ENCODE measurements around the gene PRKD1.
"Not testable (repeated sequence)": the region's sequence is repeated elsewhere in the genome, so short reads cannot be mapped to it uniquely, and the experiment has no call there.

The PRKD1 gene

DNA sequence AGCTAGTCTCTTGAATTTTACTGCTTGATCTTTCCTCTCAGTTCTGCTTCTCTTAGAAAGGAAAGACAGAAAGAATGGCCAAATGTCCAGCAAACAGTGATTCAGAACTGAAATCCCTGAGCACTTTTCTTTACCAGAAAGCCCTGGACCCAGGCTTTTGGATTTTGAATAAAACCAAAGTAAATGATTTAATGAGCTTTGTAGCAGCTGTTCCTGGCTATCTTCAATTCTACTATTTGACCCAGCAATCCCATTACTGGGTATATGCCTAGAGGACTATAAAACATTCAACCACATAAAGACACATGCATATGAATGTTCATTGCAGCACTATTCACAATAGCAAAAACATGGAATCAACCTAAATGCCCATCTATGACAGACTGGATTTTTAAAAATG, 187.2 kb downstream of the PRKD1 start:
- Histone ChIP-seq H3K36me3 (ENCODE audit: control insufficient read depth, insufficient read depth, low read length) (no peaks in the 10 kb centered on the region), H3K4me1 (ENCODE audit: control insufficient read depth, insufficient read depth, low read length, poor library complexity, severe bottlenecking) (no peaks in the 10 kb centered on the region), H3K27me3 (replicated peaks; ENCODE audit: control insufficient read depth, insufficient read depth, low read length, poor library complexity, severe bottlenecking) (no peaks in the 10 kb centered on the region), H3K9me3 (ENCODE audit: control insufficient read depth, low read length) (no peaks in the 10 kb centered on the region), H3K4me3 (ENCODE audit: insufficient read depth, low read depth, low read length, poor library complexity, severe bottlenecking) (no peak overlapping the region), H3K27ac (ENCODE audit: insufficient read depth, low read length, poor library complexity, severe bottlenecking) (no peak overlapping the region)
- DNase-seq = no peak

DNA sequence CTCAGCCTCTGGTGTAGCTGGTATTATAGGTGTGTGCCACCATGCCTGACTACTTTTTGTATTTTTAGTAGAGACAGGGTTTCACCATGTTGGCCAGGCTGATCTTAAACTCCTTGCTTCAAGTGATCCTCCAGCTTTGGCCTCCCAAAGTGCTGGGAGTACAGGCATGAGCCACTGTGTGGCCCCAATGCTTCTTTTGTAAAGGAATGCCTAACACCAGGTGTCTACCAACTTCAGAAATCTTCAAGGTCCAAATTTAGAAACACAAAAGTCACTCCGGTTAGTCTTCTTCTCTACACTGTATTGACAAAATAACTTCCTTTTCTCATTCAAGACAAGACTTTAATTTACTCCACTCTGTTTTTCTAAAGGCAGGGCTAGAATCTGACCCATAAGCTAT, 188.7 kb downstream of the PRKD1 start:
- Histone ChIP-seq H3K4me3 (ENCODE audit: insufficient read depth, low read depth, low read length, poor library complexity, severe bottlenecking) (no peak overlapping the region), H3K27me3 (replicated peaks; ENCODE audit: control insufficient read depth, insufficient read depth, low read length, poor library complexity, severe bottlenecking) (no peaks in the 10 kb centered on the region), H3K9me3 (ENCODE audit: control insufficient read depth, low read length) (no peaks in the 10 kb centered on the region), H3K4me1 (ENCODE audit: control insufficient read depth, insufficient read depth, low read length, poor library complexity, severe bottlenecking) (no peaks in the 10 kb centered on the region), H3K27ac (ENCODE audit: insufficient read depth, low read length, poor library complexity, severe bottlenecking) (no peak overlapping the region), H3K36me3 (ENCODE audit: control insufficient read depth, insufficient read depth, low read length) (no peaks in the 10 kb centered on the region)
- DNase-seq = no peak

DNA sequence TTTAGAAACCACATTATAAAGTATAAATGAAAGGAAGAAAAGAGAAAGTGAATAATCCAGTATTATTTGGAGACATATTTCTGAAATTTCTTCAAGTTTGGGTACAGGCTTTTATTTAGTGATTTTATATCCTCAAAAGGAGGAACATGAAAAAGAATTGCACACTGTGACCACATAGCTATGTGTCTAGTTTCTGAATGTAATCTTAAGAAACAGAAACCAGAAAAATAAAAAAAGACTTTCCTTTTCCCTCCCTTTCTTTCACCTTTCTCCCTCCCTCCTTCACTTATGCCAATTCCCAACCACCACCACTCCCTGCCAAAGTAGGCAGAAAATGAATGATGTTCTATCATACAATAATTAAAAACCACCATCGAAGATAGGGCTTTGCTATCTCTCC, 189.6 kb downstream of the PRKD1 start:
- Histone ChIP-seq H3K27ac (ENCODE audit: insufficient read depth, low read length, poor library complexity, severe bottlenecking) (no peak overlapping the region), H3K4me3 (ENCODE audit: insufficient read depth, low read depth, low read length, poor library complexity, severe bottlenecking) (no peak overlapping the region), H3K27me3 (replicated peaks; ENCODE audit: control insufficient read depth, insufficient read depth, low read length, poor library complexity, severe bottlenecking) (no peaks in the 10 kb centered on the region), H3K4me1 (ENCODE audit: control insufficient read depth, insufficient read depth, low read length, poor library complexity, severe bottlenecking) (no peaks in the 10 kb centered on the region), H3K36me3 (ENCODE audit: control insufficient read depth, insufficient read depth, low read length) (no peaks in the 10 kb centered on the region), H3K9me3 (ENCODE audit: control insufficient read depth, low read length) (no peaks in the 10 kb centered on the region)
- no peak for DNase-seq

DNA sequence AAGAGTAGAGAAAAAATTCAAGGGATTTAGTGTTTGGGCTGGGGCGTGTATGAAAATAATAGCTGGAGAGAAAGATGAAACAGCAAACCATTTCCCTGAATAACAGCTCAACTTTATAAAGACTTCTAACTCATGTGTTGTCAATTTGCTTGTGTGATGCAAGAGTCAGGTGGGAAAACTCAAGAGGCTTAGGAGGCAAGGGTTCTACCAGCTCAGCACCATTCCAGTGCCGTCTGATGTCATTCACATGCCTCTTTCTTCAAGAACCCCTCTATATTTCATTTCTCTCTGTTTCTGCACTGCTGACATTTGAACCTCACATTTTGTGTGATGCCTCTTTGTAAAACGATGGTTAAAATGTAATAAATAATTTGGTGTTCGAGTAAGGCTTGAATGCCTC, 192.2 kb downstream of the PRKD1 start:
- no peaks in the 10 kb centered on the region for H3K36me3 ChIP-seq (ENCODE audit: control insufficient read depth, insufficient read depth, low read length)
- no peaks in the 10 kb centered on the region for H3K27me3 ChIP-seq (replicated peaks; ENCODE audit: control insufficient read depth, insufficient read depth, low read length, poor library complexity, severe bottlenecking)
- H3K9me3 ChIP-seq (ENCODE audit: control insufficient read depth, low read length) = no peaks in the 10 kb centered on the region
- no peak overlapping the region for H3K4me3 ChIP-seq (ENCODE audit: insufficient read depth, low read depth, low read length, poor library complexity, severe bottlenecking)
- no peak overlapping the region for H3K27ac ChIP-seq (ENCODE audit: insufficient read depth, low read length, poor library complexity, severe bottlenecking)
- DNase-seq = no peak
- H3K4me1 ChIP-seq (ENCODE audit: control insufficient read depth, insufficient read depth, low read length, poor library complexity, severe bottlenecking) = no peaks in the 10 kb centered on the region

DNA sequence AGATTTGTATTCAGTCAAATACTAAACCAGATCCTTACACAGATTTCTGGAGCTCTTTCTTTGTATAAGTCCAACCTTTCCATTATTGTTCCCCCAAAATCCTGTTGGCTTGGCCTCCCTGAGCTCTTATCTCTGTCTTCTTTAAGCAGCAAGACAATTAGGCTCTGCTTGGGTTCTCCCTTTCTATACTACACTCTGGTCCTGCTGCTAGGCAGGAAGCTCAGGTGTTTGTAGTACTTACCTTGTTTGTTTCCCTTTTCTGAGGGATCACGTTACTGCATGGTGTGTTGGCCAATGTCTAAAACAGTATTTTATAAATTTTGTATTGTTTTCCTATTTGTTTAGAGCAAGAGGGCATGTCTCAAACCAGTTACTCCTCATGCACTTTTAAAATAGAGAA, 192.9 kb downstream of the PRKD1 start:
- Histone ChIP-seq H3K27me3 (replicated peaks; ENCODE audit: control insufficient read depth, insufficient read depth, low read length, poor library complexity, severe bottlenecking) (no peaks in the 10 kb centered on the region), H3K4me1 (ENCODE audit: control insufficient read depth, insufficient read depth, low read length, poor library complexity, severe bottlenecking) (no peaks in the 10 kb centered on the region), H3K27ac (ENCODE audit: insufficient read depth, low read length, poor library complexity, severe bottlenecking) (no peak overlapping the region), H3K9me3 (ENCODE audit: control insufficient read depth, low read length) (no peaks in the 10 kb centered on the region), H3K36me3 (ENCODE audit: control insufficient read depth, insufficient read depth, low read length) (no peaks in the 10 kb centered on the region), H3K4me3 (ENCODE audit: insufficient read depth, low read depth, low read length, poor library complexity, severe bottlenecking) (no peak overlapping the region)
- DNase-seq = no peak

DNA sequence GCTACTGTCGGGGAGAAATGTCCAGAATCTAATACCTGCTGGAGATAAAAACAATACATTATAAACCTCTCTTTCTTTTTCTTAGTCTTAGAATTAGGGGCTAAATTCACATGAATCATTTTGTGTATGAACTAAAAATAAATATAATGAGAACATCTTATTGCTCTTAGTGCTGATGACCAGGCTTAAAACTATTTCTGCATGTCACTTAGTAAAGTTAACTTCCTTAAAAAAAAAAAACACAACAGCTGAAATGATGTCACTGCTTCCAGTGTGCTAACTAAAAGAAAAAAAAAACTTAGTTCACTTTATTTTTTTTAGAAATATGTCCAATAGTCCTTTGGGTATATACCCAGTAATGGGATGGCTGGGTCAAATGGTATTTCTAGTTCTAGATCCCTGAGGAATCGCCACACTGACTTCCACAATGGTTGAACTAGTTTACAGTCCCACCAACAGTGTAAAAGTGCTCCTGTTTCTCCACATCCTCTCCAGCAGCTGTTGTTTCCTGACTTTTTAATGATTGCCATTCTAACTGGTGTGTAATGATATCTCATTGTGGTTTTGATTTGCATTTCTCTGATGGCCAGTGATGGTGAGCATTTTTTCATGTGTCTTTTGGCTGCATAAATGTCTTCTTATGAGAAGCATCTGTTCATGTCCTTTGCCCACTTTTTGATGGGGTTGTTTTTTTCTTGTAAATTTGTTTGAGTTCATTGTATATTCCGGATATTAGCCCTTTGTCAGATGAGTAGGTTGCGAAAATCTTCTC, 200.9 kb downstream of the PRKD1 start:
- H3K4me1 ChIP-seq (ENCODE audit: control insufficient read depth, insufficient read depth, low read length, poor library complexity, severe bottlenecking); H3K4me3 ChIP-seq (ENCODE audit: insufficient read depth, low read depth, low read length, poor library complexity, severe bottlenecking); DNase-seq; H3K27ac ChIP-seq (ENCODE audit: insufficient read depth, low read length, poor library complexity, severe bottlenecking); H3K36me3 ChIP-seq (ENCODE audit: control insufficient read depth, insufficient read depth, low read length); H3K9me3 ChIP-seq (ENCODE audit: control insufficient read depth, low read length); H3K27me3 ChIP-seq (replicated peaks; ENCODE audit: control insufficient read depth, insufficient read depth, low read length, poor library complexity, severe bottlenecking): not testable (repeated sequence)

DNA sequence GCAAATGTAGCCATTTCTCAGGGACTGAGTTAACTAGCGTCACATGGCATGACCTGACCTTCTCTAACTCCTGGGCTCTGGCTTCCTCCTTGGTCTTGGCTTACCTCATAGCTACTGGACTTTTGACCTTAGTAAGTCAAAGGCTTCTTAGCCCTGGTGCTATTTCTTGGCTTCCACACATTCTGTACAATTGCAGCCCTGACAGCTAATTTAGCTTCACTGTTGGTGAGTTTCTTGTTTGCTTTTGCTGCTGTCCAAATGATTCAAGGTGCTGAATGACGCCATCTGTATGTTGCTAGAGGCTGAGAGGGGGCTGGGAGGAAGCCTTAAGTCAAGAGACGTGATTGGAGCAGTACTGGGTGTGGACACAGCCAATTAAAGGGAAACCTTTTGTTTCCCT, 202.7 kb downstream of the PRKD1 start:
- Histone ChIP-seq H3K9me3 (ENCODE audit: control insufficient read depth, low read length) (no peaks in the 10 kb centered on the region), H3K36me3 (ENCODE audit: control insufficient read depth, insufficient read depth, low read length) (no peaks in the 10 kb centered on the region), H3K4me1 (ENCODE audit: control insufficient read depth, insufficient read depth, low read length, poor library complexity, severe bottlenecking) (no peaks in the 10 kb centered on the region), H3K4me3 (ENCODE audit: insufficient read depth, low read depth, low read length, poor library complexity, severe bottlenecking) (no peak overlapping the region), H3K27me3 (replicated peaks; ENCODE audit: control insufficient read depth, insufficient read depth, low read length, poor library complexity, severe bottlenecking) (no peaks in the 10 kb centered on the region), H3K27ac (ENCODE audit: insufficient read depth, low read length, poor library complexity, severe bottlenecking) (no peak overlapping the region)
- DNase-seq = no peak

DNA sequence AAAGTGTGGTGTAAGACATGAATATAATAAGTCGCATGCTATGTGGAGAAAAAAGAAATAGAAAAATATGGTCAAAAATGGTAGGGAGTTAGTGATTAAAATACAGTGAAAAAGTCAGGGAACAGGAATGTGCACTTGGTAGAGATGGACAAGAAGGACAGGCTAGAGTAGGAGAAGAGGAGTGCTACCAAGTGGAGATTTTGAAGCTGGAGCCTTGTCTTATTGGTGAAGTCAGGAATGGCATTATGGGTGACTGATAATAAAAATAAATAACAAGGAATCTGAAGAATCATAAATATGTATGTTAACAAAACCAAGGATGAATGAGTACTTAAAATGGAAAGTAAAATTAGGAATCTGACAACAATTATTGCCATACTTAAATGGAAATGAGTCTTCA, 204.8 kb downstream of the PRKD1 start:
- Histone ChIP-seq H3K9me3 (ENCODE audit: control insufficient read depth, low read length) (no peaks in the 10 kb centered on the region), H3K4me3 (ENCODE audit: insufficient read depth, low read depth, low read length, poor library complexity, severe bottlenecking) (no peak overlapping the region), H3K4me1 (ENCODE audit: control insufficient read depth, insufficient read depth, low read length, poor library complexity, severe bottlenecking) (no peaks in the 10 kb centered on the region), H3K27me3 (replicated peaks; ENCODE audit: control insufficient read depth, insufficient read depth, low read length, poor library complexity, severe bottlenecking) (no peaks in the 10 kb centered on the region), H3K27ac (ENCODE audit: insufficient read depth, low read length, poor library complexity, severe bottlenecking) (no peak overlapping the region), H3K36me3 (ENCODE audit: control insufficient read depth, insufficient read depth, low read length) (no peaks in the 10 kb centered on the region)
- no peak for DNase-seq

DNA sequence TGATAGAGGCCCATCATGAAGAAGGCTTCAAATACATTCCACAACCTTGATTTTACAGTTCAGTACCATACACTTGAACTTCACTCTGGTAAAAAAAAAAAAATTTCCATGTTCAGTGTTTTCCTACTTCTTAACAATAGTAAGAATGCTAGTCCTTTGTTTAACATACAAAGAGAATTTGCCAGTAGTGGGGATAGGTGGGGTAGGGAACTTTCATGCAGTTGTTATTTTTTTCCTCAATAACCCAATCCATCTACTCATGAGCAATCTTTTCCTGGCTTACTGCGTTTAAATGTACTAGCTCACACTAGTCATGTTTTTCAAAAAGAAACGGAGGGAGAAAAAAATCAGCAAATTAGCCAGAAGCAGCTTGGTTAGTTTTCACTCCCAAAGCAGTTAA, 206.1 kb downstream of the PRKD1 start:
- no peak for DNase-seq
- Histone ChIP-seq H3K27ac (ENCODE audit: insufficient read depth, low read length, poor library complexity, severe bottlenecking) (no peak overlapping the region), H3K4me3 (ENCODE audit: insufficient read depth, low read depth, low read length, poor library complexity, severe bottlenecking) (no peak overlapping the region), H3K36me3 (ENCODE audit: control insufficient read depth, insufficient read depth, low read length) (no peaks in the 10 kb centered on the region), H3K9me3 (ENCODE audit: control insufficient read depth, low read length) (no peaks in the 10 kb centered on the region), H3K27me3 (replicated peaks; ENCODE audit: control insufficient read depth, insufficient read depth, low read length, poor library complexity, severe bottlenecking) (no peaks in the 10 kb centered on the region), H3K4me1 (ENCODE audit: control insufficient read depth, insufficient read depth, low read length, poor library complexity, severe bottlenecking) (no peaks in the 10 kb centered on the region)

DNA sequence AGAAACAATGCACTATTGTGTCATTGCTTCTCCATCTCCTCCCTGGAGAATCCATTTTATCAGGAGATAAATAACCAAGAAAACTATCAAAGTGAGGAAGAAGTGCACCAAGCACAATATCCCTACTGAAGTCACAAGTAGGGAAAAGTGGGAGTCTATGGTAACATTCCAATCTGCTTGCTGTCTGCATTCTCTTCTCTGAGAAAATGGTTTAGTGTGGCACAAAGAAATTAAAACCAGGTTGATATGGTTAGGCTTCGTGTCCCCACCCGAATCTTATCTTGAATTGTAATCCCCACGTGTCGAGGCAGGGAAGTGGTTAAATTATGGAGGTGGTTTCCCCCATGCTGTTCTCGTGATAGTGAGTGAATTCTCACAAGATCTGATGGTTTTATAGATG, 209.7 kb downstream of the PRKD1 start:
- Histone ChIP-seq H3K4me1 (ENCODE audit: control insufficient read depth, insufficient read depth, low read length, poor library complexity, severe bottlenecking) (no peaks in the 10 kb centered on the region), H3K27me3 (replicated peaks; ENCODE audit: control insufficient read depth, insufficient read depth, low read length, poor library complexity, severe bottlenecking) (no peaks in the 10 kb centered on the region), H3K36me3 (ENCODE audit: control insufficient read depth, insufficient read depth, low read length) (no peaks in the 10 kb centered on the region), H3K27ac (ENCODE audit: insufficient read depth, low read length, poor library complexity, severe bottlenecking) (no peak overlapping the region), H3K9me3 (ENCODE audit: control insufficient read depth, low read length) (no peaks in the 10 kb centered on the region), H3K4me3 (ENCODE audit: insufficient read depth, low read depth, low read length, poor library complexity, severe bottlenecking) (no peak overlapping the region)
- no peak for DNase-seq
